SK-N-SH (cell line): ENCODE data around the gene HOXB6. TPM values are rescaled to one million over a fixed set of nuclear protein-coding genes. Genes with fewer than 3 reads are reported as not detected.

Source experiments
- CTCF ChIA-PET: fragments of 300-600, 350-600 bp; formaldehyde crosslinking; extraction: SDS; loops from one replicate; lab custom pipeline; 2021; lab: Yijun Ruan, JAX
- POLR2A ChIA-PET: fragments of 350-600 bp; sonication (Branson Sonifier 250); formaldehyde crosslinking; extraction: SDS; loops from one replicate; lab custom pipeline; 2020; ENCODE audit warnings: antibody characterized with exemption, inconsistent platforms; lab: Yijun Ruan, JAX
- DNase-seq: peaks from one replicate; pipeline ENCODE4 v3.0.0; 2012
- H2AFZ ChIP-seq: fragments of 200-600 bp; sonication (generic); 2 replicates; pipeline ENCODE4 v1.8.1; 2016; ENCODE audit warnings: antibody characterized with exemption, mild to moderate bottlenecking, low read depth
- H3F3A ChIP-seq: fragments of 200-600 bp; sonication (generic); replicated peaks from 2 replicates; pipeline ENCODE3; 2016; ENCODE audit warnings: antibody characterized with exemption, mild to moderate bottlenecking; ENCODE audit not compliant: insufficient read depth
- H3K27ac ChIP-seq, 2 experiments: fragments of 200-500 bp in 1 of 2; fragments of 200-600 bp in 1 of 2; sonication (Bioruptor generic) in 1 of 2; sonication (generic), shearing (Covaris generic) in 1 of 2; 2 replicates each; pipeline versions ENCODE4 v1.5.1 to v1.6.1; 2014 to 2016; ENCODE audit warnings: low read depth in 2 of 2, inconsistent platforms in 1 of 2, low read length in 1 of 2, mild to moderate bottlenecking in 1 of 2, mixed read lengths in 1 of 2
- H3K27me3 ChIP-seq: fragments of 200-600 bp; sonication (generic), shearing (Covaris generic); 2 replicates; pipeline ENCODE4 v1.6.1; 2016; ENCODE audit warnings: mixed run types; ENCODE audit not compliant: insufficient read depth
- H3K36me3 ChIP-seq, 2 experiments: fragments of 200-500 bp in 1 of 2; fragments of 200-600 bp in 1 of 2; sonication (Bioruptor generic) in 1 of 2; sonication (generic) in 1 of 2; replicated peaks in 1 of 2; 2 replicates each; pipeline versions ENCODE3 to v1.5.1; 2014 to 2016; ENCODE audit warnings: low read length in 1 of 2, mild to moderate bottlenecking in 1 of 2; ENCODE audit not compliant: insufficient read depth in 2 of 2, control insufficient read depth in 1 of 2
- H3K4me1 ChIP-seq, 2 experiments: fragments of 200-500 bp in 1 of 2; fragments of 200-600 bp in 1 of 2; sonication (Bioruptor generic) in 1 of 2; sonication (generic), shearing (Covaris generic) in 1 of 2; 2 replicates each; pipeline versions ENCODE4 v1.5.1 to v1.6.1; 2014 to 2016; ENCODE audit warnings: low read depth in 1 of 2, low read length in 1 of 2, mixed run types in 1 of 2; ENCODE audit not compliant: insufficient read depth in 2 of 2, control insufficient read depth in 1 of 2
- H3K4me2 ChIP-seq: fragments of 200-600 bp; sonication (generic), shearing (Covaris generic); 2 replicates; pipeline ENCODE4 v1.6.1; 2017; ENCODE audit warnings: mixed run types
- H3K4me3 ChIP-seq, 2 experiments: fragments of 200-500 bp in 1 of 2; fragments of 200-600 bp in 1 of 2; sonication (Bioruptor generic) in 1 of 2; sonication (generic), shearing (Covaris generic) in 1 of 2; 2 replicates each; pipeline versions ENCODE4 v1.5.1 to v1.8.1; 2014 to 2016; ENCODE audit warnings: low read depth in 2 of 2, inconsistent platforms in 1 of 2, low read length in 1 of 2, mild to moderate bottlenecking in 1 of 2, mixed read lengths in 1 of 2, moderate library complexity in 1 of 2
- H3K79me2 ChIP-seq: fragments of 200-600 bp; sonication (generic); 2 replicates; pipeline ENCODE4 v1.8.1; 2017; ENCODE audit warnings: mild to moderate bottlenecking; ENCODE audit not compliant: insufficient read depth
- H3K9ac ChIP-seq: fragments of 200-600 bp; sonication (generic); 2 replicates; pipeline ENCODE4 v1.6.1; 2017; ENCODE audit warnings: mixed run types
- H3K9me2 ChIP-seq: fragments of 200-600 bp; sonication (generic); 2 replicates; pipeline ENCODE4 v1.6.1; 2017; ENCODE audit warnings: mixed run types
- H3K9me3 ChIP-seq: fragments of 200-600 bp; sonication (generic); 2 replicates; pipeline ENCODE4 v1.6.1; 2017; ENCODE audit warnings: mixed run types, mild to moderate bottlenecking, moderate library complexity
- H4K20me1 ChIP-seq: fragments of 200-600 bp; sonication (generic); 2 replicates; pipeline ENCODE4 v1.6.1; 2017; ENCODE audit warnings: mild to moderate bottlenecking, mixed run types; ENCODE audit not compliant: insufficient read depth
- ELF1 ChIP-seq: IDR thresholded peaks from 2 replicates; pipeline ENCODE4 v1.4.0; 2012
- EP300 ChIP-seq, 2 experiments: IDR thresholded peaks; 2 replicates each; pipeline versions ENCODE4 v1.4.0 to v1.6.1; 2012; ENCODE audit warnings: borderline replicate concordance in 1 of 2, low read depth in 1 of 2, low read length in 1 of 2
- EZH2phosphoT487 ChIP-seq: fragments of 200-600 bp; sonication (generic); IDR thresholded peaks from 2 replicates; pipeline ENCODE4 v1.6.1; 2017; ENCODE audit warnings: low read depth, mixed run types, mild to moderate bottlenecking, antibody characterized with exemption, moderate library complexity, borderline replicate concordance
- GABPA ChIP-seq: IDR thresholded peaks from 2 replicates; pipeline ENCODE4 v1.4.0; 2012; ENCODE audit warnings: low read depth, mild to moderate bottlenecking
- RAD21 ChIP-seq: IDR thresholded peaks from 2 replicates; pipeline ENCODE4 v1.6.1; 2012; ENCODE audit warnings: mild to moderate bottlenecking, low read length
- RCOR1 ChIP-seq: fragments of 150-350 bp; IDR thresholded peaks from 2 replicates; pipeline ENCODE4 v1.6.1; 2017; ENCODE audit warnings: antibody characterized with exemption, low read length
- SMC3 ChIP-seq: IDR thresholded peaks from 2 replicates; pipeline ENCODE4 v1.6.1; 2012; ENCODE audit warnings: low read depth, low read length, improper control_type of control experiment
- WGBS: methylation state at CpG from one replicate; pipeline ENCODE4 v1.1.6; 2017; ENCODE audit warnings: low lambda C conversion rate; 5-methylcytosine and 5-hydroxymethylcytosine counted together
- polyA plus RNA-seq, 3 experiments: library from polyadenylated mRNA; depleted of rRNA; stranded (reverse); fragments of >200 nt; gene quantifications; 2 replicates each; pipeline ENCODE4 v1.2.3, GENCODE V29; 2012
- TF ChIP-seq, protein P1 (sequence below): IDR thresholded peaks from 2 replicates; pipeline ENCODE4 v1.6.1; 2012; ENCODE audit warnings: mild to moderate bottlenecking, low read depth, low read length, moderate library complexity
- TF ChIP-seq, protein P2 (sequence below): fragments of 200-600 bp; sonication (generic); IDR thresholded peaks from 2 replicates; pipeline ENCODE4 v1.6.1; 2017; ENCODE audit warnings: antibody characterized with exemption, mild to moderate bottlenecking, moderate library complexity

HOXB6 gene
- polyA plus RNA-seq, 1 of the 3 experiments (the other 2 are of a cell fraction): not detected

DNA sequence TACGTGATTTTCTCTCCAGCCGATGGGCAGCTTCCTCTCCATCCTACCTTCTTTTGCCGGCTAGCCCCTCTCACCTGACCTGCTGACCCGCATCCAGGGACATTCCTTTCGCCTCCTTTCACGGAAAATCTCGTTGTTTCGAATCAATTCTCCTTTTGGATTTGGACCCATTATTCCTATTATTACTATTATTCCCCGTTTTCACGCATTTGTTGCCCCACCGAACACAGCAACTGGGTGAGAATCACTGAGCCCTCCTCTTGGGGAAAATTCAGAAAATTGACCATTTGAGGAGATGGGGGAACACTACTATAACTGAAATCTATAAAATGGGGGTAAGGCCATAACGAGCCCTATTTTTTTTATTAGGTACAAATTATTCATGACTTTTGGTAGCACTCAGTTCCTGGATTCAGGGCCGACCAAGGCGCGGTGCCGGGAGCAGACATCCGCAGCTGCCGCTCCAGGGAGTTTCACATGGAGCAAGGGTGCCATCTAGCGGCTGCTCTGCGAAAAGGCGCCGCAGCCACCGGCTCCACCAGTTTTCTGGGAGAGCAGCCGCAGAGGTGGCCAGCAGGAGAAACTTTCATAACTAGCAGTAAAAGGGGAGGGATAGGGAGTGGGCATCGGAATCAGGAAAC is 13.6 kb upstream of the HOXB6 start:
- POLR2A ChIA-PET: no interaction called here
- Histone ChIP-seq H3K27ac (no peak overlapping the region), H3K27me3 (peaks cover 100% of the 10 kb centered on the region), H2AFZ (no peak overlapping the region), H3K79me2 (no peaks in the 10 kb centered on the region), H3K4me3 (no peak overlapping the region), H3K9me3 (no peaks in the 10 kb centered on the region), H4K20me1 (peaks cover 25% of the 10 kb centered on the region), H3K4me2 (no peak overlapping the region), H3K36me3 (no peaks in the 10 kb centered on the region)
- DNase-seq: peak; percentile 98
- TF ChIP-seq EZH2phosphoT487 (peak; percentile 58; the same call in 1 of the 2 replicates), RCOR1 (peak; percentile 14; the same call in 1 of the 2 replicates), EP300 (IDR thresholded peaks at IDR 0.05; ENCODE audit: borderline replicate concordance in 1 of 2, low read depth in 1 of 2, low read length in 1 of 2) (no peak), GABPA (no peak), ELF1 (no peak), RAD21 (peak; percentile 97), SMC3 (peak; percentile 92)
- TF ChIP-seq, protein P1, sequence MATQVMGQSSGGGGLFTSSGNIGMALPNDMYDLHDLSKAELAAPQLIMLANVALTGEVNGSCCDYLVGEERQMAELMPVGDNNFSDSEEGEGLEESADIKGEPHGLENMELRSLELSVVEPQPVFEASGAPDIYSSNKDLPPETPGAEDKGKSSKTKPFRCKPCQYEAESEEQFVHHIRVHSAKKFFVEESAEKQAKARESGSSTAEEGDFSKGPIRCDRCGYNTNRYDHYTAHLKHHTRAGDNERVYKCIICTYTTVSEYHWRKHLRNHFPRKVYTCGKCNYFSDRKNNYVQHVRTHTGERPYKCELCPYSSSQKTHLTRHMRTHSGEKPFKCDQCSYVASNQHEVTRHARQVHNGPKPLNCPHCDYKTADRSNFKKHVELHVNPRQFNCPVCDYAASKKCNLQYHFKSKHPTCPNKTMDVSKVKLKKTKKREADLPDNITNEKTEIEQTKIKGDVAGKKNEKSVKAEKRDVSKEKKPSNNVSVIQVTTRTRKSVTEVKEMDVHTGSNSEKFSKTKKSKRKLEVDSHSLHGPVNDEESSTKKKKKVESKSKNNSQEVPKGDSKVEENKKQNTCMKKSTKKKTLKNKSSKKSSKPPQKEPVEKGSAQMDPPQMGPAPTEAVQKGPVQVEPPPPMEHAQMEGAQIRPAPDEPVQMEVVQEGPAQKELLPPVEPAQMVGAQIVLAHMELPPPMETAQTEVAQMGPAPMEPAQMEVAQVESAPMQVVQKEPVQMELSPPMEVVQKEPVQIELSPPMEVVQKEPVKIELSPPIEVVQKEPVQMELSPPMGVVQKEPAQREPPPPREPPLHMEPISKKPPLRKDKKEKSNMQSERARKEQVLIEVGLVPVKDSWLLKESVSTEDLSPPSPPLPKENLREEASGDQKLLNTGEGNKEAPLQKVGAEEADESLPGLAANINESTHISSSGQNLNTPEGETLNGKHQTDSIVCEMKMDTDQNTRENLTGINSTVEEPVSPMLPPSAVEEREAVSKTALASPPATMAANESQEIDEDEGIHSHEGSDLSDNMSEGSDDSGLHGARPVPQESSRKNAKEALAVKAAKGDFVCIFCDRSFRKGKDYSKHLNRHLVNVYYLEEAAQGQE: no peak
- TF ChIP-seq, protein P2, sequence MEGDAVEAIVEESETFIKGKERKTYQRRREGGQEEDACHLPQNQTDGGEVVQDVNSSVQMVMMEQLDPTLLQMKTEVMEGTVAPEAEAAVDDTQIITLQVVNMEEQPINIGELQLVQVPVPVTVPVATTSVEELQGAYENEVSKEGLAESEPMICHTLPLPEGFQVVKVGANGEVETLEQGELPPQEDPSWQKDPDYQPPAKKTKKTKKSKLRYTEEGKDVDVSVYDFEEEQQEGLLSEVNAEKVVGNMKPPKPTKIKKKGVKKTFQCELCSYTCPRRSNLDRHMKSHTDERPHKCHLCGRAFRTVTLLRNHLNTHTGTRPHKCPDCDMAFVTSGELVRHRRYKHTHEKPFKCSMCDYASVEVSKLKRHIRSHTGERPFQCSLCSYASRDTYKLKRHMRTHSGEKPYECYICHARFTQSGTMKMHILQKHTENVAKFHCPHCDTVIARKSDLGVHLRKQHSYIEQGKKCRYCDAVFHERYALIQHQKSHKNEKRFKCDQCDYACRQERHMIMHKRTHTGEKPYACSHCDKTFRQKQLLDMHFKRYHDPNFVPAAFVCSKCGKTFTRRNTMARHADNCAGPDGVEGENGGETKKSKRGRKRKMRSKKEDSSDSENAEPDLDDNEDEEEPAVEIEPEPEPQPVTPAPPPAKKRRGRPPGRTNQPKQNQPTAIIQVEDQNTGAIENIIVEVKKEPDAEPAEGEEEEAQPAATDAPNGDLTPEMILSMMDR: peak; percentile 100
- TF ChIP-seq, all 33 proteins: peak for 5
- Histone ChIP-seq H3F3A (no peaks in the 10 kb centered on the region), H3K9ac (no peak overlapping the region), H3K9me2 (no peaks in the 10 kb centered on the region), H3K4me1 (no peaks in the 10 kb centered on the region)
- CTCF ChIA-PET: interaction anchor here (0.6 to 5.9 kb wide), 109 partner anchors 9 to 726 kb away, joined by 3 to 59 read pairs (median 4); partner anchors contain the start of genes HOXB5, HOXB9 and PRAC2
- 5% methylated on average over 25 of the region's 25 CpGs for WGBS
